ENCODE data around the gene KRT13.

KRT13 gene

DNA sequence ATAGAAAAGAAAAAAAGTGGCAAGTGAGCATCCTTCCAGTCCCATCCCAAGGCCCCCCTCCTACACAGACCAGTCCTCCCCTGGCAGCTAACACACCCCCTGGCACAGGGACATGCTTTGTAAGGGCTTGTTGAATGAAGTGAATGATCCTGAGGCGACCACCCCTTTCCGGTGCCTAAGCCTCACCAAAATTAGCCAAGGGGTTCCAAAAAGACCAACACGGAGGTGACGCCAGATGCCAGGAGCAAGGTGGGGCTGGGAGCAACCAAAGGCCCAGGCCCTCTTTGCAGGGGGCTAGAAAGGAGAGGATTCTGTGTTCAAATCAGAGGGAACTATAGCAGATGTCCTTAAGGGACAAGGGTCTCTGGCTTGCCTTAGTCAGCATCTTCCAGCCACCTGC lies 30.0 kb downstream of the KRT13 start:
- no peaks in the 10 kb centered on the region for H3K27me3 ChIP-seq (ENCODE audit: insufficient read depth, poor library complexity, severe bottlenecking)
- no peak for DNase-seq (ENCODE audit: low read depth in 1 of 2, low spot score in 1 of 2)
- no peak for TF ChIP-seq GABPA (IDR thresholded peaks at IDR 0.05; ENCODE audit: low read depth)
- TF ChIP-seq, protein P1, sequence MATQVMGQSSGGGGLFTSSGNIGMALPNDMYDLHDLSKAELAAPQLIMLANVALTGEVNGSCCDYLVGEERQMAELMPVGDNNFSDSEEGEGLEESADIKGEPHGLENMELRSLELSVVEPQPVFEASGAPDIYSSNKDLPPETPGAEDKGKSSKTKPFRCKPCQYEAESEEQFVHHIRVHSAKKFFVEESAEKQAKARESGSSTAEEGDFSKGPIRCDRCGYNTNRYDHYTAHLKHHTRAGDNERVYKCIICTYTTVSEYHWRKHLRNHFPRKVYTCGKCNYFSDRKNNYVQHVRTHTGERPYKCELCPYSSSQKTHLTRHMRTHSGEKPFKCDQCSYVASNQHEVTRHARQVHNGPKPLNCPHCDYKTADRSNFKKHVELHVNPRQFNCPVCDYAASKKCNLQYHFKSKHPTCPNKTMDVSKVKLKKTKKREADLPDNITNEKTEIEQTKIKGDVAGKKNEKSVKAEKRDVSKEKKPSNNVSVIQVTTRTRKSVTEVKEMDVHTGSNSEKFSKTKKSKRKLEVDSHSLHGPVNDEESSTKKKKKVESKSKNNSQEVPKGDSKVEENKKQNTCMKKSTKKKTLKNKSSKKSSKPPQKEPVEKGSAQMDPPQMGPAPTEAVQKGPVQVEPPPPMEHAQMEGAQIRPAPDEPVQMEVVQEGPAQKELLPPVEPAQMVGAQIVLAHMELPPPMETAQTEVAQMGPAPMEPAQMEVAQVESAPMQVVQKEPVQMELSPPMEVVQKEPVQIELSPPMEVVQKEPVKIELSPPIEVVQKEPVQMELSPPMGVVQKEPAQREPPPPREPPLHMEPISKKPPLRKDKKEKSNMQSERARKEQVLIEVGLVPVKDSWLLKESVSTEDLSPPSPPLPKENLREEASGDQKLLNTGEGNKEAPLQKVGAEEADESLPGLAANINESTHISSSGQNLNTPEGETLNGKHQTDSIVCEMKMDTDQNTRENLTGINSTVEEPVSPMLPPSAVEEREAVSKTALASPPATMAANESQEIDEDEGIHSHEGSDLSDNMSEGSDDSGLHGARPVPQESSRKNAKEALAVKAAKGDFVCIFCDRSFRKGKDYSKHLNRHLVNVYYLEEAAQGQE (IDR thresholded peaks at IDR 0.05; ENCODE audit: insufficient replicate concordance, low read depth): no peak
- TF ChIP-seq SPI1 (IDR thresholded peaks at IDR 0.05; ENCODE audit: borderline replicate concordance, low read depth): no peak
- TF ChIP-seq, protein P2, sequence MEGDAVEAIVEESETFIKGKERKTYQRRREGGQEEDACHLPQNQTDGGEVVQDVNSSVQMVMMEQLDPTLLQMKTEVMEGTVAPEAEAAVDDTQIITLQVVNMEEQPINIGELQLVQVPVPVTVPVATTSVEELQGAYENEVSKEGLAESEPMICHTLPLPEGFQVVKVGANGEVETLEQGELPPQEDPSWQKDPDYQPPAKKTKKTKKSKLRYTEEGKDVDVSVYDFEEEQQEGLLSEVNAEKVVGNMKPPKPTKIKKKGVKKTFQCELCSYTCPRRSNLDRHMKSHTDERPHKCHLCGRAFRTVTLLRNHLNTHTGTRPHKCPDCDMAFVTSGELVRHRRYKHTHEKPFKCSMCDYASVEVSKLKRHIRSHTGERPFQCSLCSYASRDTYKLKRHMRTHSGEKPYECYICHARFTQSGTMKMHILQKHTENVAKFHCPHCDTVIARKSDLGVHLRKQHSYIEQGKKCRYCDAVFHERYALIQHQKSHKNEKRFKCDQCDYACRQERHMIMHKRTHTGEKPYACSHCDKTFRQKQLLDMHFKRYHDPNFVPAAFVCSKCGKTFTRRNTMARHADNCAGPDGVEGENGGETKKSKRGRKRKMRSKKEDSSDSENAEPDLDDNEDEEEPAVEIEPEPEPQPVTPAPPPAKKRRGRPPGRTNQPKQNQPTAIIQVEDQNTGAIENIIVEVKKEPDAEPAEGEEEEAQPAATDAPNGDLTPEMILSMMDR (IDR thresholded peaks at IDR 0.05; ENCODE audit: insufficient read depth, low read length): no peak
- TF ChIP-seq POLR2AphosphoS5 (IDR thresholded peaks at IDR 0.05; ENCODE audit: low read depth): no peak
- H3K4me3 ChIP-seq (replicated peaks; ENCODE audit: insufficient read depth, low read length): no peak overlapping the region
- H3K27ac ChIP-seq (replicated peaks): no peak overlapping the region

DNA sequence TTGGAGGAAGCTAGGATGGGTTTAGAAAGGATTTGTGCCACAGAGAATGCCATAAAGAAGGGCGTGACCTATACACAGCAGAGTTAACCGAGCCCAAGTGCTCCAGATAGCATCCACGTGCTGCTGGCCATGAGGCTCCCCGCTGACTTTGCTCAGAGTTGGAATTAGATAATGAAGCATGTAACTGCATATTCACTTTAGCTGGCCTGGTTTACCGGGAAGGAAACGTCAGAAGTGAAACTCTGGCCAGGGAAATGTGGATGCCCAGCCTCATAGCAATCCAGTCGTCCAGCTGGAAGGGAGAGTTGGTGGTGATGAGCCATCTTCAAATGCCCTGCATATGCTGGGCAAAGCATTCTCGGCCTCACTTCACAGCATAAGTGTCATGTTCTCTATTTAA lies 30.5 kb downstream of the KRT13 start:
- no peak for DNase-seq (ENCODE audit: low read depth in 1 of 2, low spot score in 1 of 2)
- Histone ChIP-seq H3K27me3 (ENCODE audit: insufficient read depth, poor library complexity, severe bottlenecking) (no peaks in the 10 kb centered on the region), H3K4me3 (replicated peaks; ENCODE audit: insufficient read depth, low read length) (no peak overlapping the region), H3K27ac (replicated peaks) (no peak overlapping the region)
- TF ChIP-seq GABPA (IDR thresholded peaks at IDR 0.05; ENCODE audit: low read depth) (no peak), POLR2AphosphoS5 (IDR thresholded peaks at IDR 0.05; ENCODE audit: low read depth) (no peak)
- TF ChIP-seq, protein P1 (IDR thresholded peaks at IDR 0.05; ENCODE audit: insufficient replicate concordance, low read depth): no peak

DNA sequence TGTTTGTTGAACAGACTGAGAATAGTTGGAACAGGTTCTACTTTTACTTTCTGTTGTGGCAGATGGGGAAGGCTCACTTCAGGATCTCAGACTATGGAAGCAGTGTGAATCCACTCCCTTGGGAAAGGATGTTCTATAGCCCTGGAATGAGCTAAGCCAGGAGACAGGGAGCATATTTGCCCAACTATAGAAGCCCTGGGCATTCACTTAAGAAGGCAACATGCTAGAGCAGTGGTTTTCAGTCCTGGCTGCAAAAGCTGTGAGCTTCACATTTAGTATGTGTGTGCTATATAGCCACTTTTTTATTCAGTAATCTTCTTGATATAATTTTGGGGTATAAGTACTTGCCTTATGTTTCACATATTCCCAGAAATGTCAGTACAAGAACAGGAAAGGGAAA lies 37.1 kb downstream of the KRT13 start:
- Histone ChIP-seq H3K4me3 (replicated peaks; ENCODE audit: insufficient read depth, low read length) (no peak overlapping the region), H3K27ac (replicated peaks) (no peak overlapping the region), H3K27me3 (ENCODE audit: insufficient read depth, poor library complexity, severe bottlenecking) (no peaks in the 10 kb centered on the region)
- no peak for DNase-seq (ENCODE audit: low read depth in 1 of 2, low spot score in 1 of 2)
- TF ChIP-seq, protein P1 (IDR thresholded peaks at IDR 0.05; ENCODE audit: insufficient replicate concordance, low read depth): no peak
- TF ChIP-seq GABPA (IDR thresholded peaks at IDR 0.05; ENCODE audit: low read depth) (no peak), SPI1 (IDR thresholded peaks at IDR 0.05; ENCODE audit: borderline replicate concordance, low read depth) (no peak), POLR2AphosphoS5 (IDR thresholded peaks at IDR 0.05; ENCODE audit: low read depth) (no peak)
- TF ChIP-seq, protein P2 (IDR thresholded peaks at IDR 0.05; ENCODE audit: insufficient read depth, low read length): no peak

DNA sequence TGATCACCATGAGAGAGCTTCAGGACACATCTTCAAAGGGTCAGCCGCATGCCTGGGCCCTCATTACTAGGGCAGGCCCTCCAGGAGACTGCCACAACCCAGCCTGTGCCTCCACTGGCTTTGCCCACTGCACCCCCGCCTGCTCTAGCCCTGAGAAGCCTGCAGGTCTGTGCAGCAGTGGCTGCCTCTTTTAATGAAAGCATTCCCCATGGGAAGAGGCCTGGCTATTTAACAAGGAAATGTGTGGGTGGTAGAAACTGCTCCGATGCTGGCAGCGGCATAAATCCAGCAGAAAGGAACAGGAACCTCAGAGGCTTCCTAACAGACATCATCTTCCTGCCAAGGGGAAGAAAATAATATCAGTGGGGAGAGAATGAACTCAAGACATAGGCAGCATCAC lies 37.9 kb downstream of the KRT13 start:
- Histone ChIP-seq H3K27ac (replicated peaks) (no peak overlapping the region), H3K27me3 (ENCODE audit: insufficient read depth, poor library complexity, severe bottlenecking) (no peaks in the 10 kb centered on the region), H3K4me3 (replicated peaks; ENCODE audit: insufficient read depth, low read length) (no peak overlapping the region)
- DNase-seq (ENCODE audit: low read depth in 1 of 2, low spot score in 1 of 2): no peak
- TF ChIP-seq, protein P1 (IDR thresholded peaks at IDR 0.05; ENCODE audit: insufficient replicate concordance, low read depth): no peak
- TF ChIP-seq SPI1 (IDR thresholded peaks at IDR 0.05; ENCODE audit: borderline replicate concordance, low read depth): no peak
- no peak for TF ChIP-seq GABPA (IDR thresholded peaks at IDR 0.05; ENCODE audit: low read depth)
- TF ChIP-seq, protein P2 (IDR thresholded peaks at IDR 0.05; ENCODE audit: insufficient read depth, low read length): no peak
- no peak for TF ChIP-seq POLR2AphosphoS5 (IDR thresholded peaks at IDR 0.05; ENCODE audit: low read depth)
